GM19238 (cell line): ENCODE results near the gene PAM16.
"Not testable (repeated sequence)": the region's sequence is repeated elsewhere in the genome, so short reads cannot be mapped to it uniquely, and the experiment has no call there.

Experiments
- DNase-seq: peaks from one replicate; pipeline ENCODE4 v3.0.0; 2011; ENCODE audit warnings: low spot score; ENCODE audit not compliant: insufficient read length

Gene PAM16

GRCh38 chr16:4353675-4354074 is 2.6 kb upstream of the PAM16 start:
- DNase-seq = no peak

GRCh38 chr16:4352843-4353242 is 1.7 kb upstream of the PAM16 start:
- no peak for DNase-seq

GRCh38 chr16:4351880-4352279 is 759 bp upstream of the PAM16 start:
- DNase-seq = no peak

GRCh38 chr16:4350365-4350786 is 745 bp downstream of the PAM16 start:
- no peak for DNase-seq

GRCh38 chr16:4349332-4349731 is 1.8 kb downstream of the PAM16 start:
- no peak for DNase-seq

GRCh38 chr16:4347765-4348509 is 3.2 kb downstream of the PAM16 start:
- DNase-seq = no peak

- DNase-seq = no peak
Observed at GRCh38 chr16:4347010-4347409, 4.1 kb downstream of the PAM16 start.

- DNase-seq = no peak
Observed at GRCh38 chr16:4345836-4346781, 5.0 kb downstream of the PAM16 start.

- DNase-seq = no peak
Observed at GRCh38 chr16:4344983-4345835, 5.9 kb downstream of the PAM16 start.

GRCh38 chr16:4344300-4344982 is 6.7 kb downstream of the PAM16 start:
- DNase-seq = not testable (repeated sequence)

- no peak for DNase-seq
Observed at GRCh38 chr16:4342866-4343744, 8.0 kb downstream of the PAM16 start.

GRCh38 chr16:4341250-4341649 is 9.9 kb downstream of the PAM16 start:
- DNase-seq = no peak

GRCh38 chr16:4340443-4340842 is 10.7 kb downstream of the PAM16 start:
- no peak for DNase-seq

GRCh38 chr16:4339909-4340308 is 11.2 kb downstream of the PAM16 start:
- no peak for DNase-seq

- DNase-seq = no peak
Observed at GRCh38 chr16:4339455-4339854, 11.7 kb downstream of the PAM16 start.

GRCh38 chr16:4338712-4339299 is 12.3 kb downstream of the PAM16 start:
- no peak for DNase-seq

GRCh38 chr16:4338125-4338582 is 13.0 kb downstream of the PAM16 start:
- DNase-seq = no peak

GRCh38 chr16:4337540-4338088 is 13.5 kb downstream of the PAM16 start:
- DNase-seq = no peak
